Measurements from ENCODE around the gene GALNT3. TPM values are rescaled to one million over a fixed set of nuclear protein-coding genes. Genes with fewer than 3 reads are reported as not detected.

GALNT3 gene
- polyA plus RNA-seq, 3 donors: 5.5 to 8.3 (median 7.5) TPM

DNA sequence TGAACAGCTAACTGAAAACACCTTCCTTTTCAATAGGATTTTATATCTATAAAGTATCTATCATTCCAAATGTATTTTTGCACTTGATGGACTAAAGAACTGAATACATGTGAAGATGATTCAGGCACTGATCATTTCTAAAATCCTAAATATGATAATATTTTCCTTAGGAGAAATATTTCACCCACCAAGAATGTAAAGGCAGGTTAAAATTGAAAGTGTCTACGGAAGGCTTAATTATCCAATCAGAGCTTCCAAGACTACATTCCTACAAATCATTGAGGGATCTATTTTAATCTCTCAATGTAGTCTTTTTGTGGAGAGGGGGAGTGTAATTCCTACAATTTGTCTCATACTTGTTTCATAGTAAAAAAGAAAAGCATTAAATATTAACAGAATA lies 3.6 kb downstream of the GALNT3 start:
- intact Hi-C loops (cut with micrococcal nuclease): loop anchor here in 1 of 2 donors (5.0 kb wide), 1 partner anchor 82 kb away; no protein-coding TSS in a partner anchor
- no peaks in the 10 kb centered on the region for H4K20me1 ChIP-seq (ENCODE audit: insufficient read depth, low read length)
- H3K27me3 ChIP-seq (ENCODE audit: control insufficient read depth in 2 of 2, insufficient read depth in 2 of 2, low read length in 2 of 2): no peaks in the 10 kb centered on the region
- whole genome bisulfite sequencing (ENCODE audit: insufficient coverage): no CpG with 5 or more reads among the region's 1 CpG
- Mint-ChIP-seq H3K27ac (no peak overlapping the region), H3K9me3 (no peaks in the 10 kb centered on the region), H3K27me3 (ENCODE audit: low read depth in 3 of 3) (no peaks in the 10 kb centered on the region), H3K4me3 (no peak overlapping the region), H3K36me3 (peaks cover 10 to 18% of the 10 kb centered on the region in 2 donors), H3K4me1 (peaks cover 41% of the 10 kb centered on the region)
- TF ChIP-seq, protein P1, sequence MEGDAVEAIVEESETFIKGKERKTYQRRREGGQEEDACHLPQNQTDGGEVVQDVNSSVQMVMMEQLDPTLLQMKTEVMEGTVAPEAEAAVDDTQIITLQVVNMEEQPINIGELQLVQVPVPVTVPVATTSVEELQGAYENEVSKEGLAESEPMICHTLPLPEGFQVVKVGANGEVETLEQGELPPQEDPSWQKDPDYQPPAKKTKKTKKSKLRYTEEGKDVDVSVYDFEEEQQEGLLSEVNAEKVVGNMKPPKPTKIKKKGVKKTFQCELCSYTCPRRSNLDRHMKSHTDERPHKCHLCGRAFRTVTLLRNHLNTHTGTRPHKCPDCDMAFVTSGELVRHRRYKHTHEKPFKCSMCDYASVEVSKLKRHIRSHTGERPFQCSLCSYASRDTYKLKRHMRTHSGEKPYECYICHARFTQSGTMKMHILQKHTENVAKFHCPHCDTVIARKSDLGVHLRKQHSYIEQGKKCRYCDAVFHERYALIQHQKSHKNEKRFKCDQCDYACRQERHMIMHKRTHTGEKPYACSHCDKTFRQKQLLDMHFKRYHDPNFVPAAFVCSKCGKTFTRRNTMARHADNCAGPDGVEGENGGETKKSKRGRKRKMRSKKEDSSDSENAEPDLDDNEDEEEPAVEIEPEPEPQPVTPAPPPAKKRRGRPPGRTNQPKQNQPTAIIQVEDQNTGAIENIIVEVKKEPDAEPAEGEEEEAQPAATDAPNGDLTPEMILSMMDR (IDR thresholded peaks at IDR 0.05): no peak
- peaks cover 91% of the 10 kb centered on the region for H3K79me2 ChIP-seq (ENCODE audit: insufficient read depth, low read length)
- DNase-seq: no peak
- H3K4me2 ChIP-seq (replicated peaks; ENCODE audit: extremely low read depth, low read length, poor library complexity, severe bottlenecking): no peak overlapping the region
- H3K4me1 ChIP-seq (ENCODE audit: control insufficient read depth in 1 of 2, insufficient read depth in 2 of 2, low read length in 2 of 2): peaks cover 17 to 19% of the 10 kb centered on the region in 2 donors
- no peaks in the 10 kb centered on the region for H3K9me3 ChIP-seq (replicated peaks in 1 of 2; ENCODE audit: control insufficient read depth in 1 of 2, insufficient read depth in 1 of 2, low read length in 2 of 2)
- no peak overlapping the region for H2AFZ ChIP-seq (ENCODE audit: insufficient read depth, low read depth, low read length, poor library complexity, severe bottlenecking)
- no peak overlapping the region for H3K27ac ChIP-seq (ENCODE audit: low read depth in 1 of 2, low read length in 2 of 2)
- no peak overlapping the region for H3K9ac ChIP-seq (ENCODE audit: insufficient read depth, low read length, poor library complexity, severe bottlenecking)
- H3K4me3 ChIP-seq (replicated peaks in 1 of 3; ENCODE audit: low read depth in 2 of 3, low read length in 3 of 3): no peak overlapping the region
- H3K36me3 ChIP-seq (replicated peaks in 1 of 2; ENCODE audit: control insufficient read depth in 1 of 2, insufficient read depth in 2 of 2, low read length in 2 of 2): no peaks in the 10 kb centered on the region

DNA sequence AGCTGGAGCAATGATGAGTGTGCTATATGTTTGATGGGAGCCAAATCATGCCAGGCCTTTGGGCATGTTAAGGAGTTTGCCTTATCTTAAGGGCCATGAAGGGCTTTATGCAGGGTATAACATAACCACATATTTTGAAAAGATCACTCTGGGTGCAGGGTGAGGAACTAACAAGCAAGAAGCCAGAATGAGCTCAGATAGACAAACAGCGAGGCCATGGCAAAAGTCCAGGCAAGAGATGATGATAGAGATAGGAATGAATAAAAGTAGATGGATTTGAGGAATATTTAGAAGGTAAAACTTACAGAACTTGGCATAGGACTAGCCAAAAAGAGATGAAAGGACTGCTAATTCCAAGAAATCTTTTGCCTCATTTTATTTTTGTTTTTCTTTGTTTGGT lies 6.7 kb downstream of the GALNT3 start:
- Histone ChIP-seq H3K9me3 (replicated peaks in 1 of 2; ENCODE audit: control insufficient read depth in 1 of 2, insufficient read depth in 1 of 2, low read length in 2 of 2) (no peaks in the 10 kb centered on the region), H3K4me1 (ENCODE audit: control insufficient read depth in 1 of 2, insufficient read depth in 2 of 2, low read length in 2 of 2) (peaks cover 0 to 5% of the 10 kb centered on the region in 2 donors), H4K20me1 (ENCODE audit: insufficient read depth, low read length) (no peaks in the 10 kb centered on the region), H2AFZ (ENCODE audit: insufficient read depth, low read depth, low read length, poor library complexity, severe bottlenecking) (no peak overlapping the region), H3K4me3 (replicated peaks in 1 of 3; ENCODE audit: low read depth in 2 of 3, low read length in 3 of 3) (no peak overlapping the region), H3K79me2 (ENCODE audit: insufficient read depth, low read length) (peaks cover 95% of the 10 kb centered on the region), H3K27ac (ENCODE audit: low read depth in 1 of 2, low read length in 2 of 2) (no peak overlapping the region), H3K27me3 (ENCODE audit: control insufficient read depth in 2 of 2, insufficient read depth in 2 of 2, low read length in 2 of 2) (no peaks in the 10 kb centered on the region), H3K4me2 (replicated peaks; ENCODE audit: extremely low read depth, low read length, poor library complexity, severe bottlenecking) (no peak overlapping the region), H3K9ac (ENCODE audit: insufficient read depth, low read length, poor library complexity, severe bottlenecking) (no peak overlapping the region), H3K36me3 (replicated peaks in 1 of 2; ENCODE audit: control insufficient read depth in 1 of 2, insufficient read depth in 2 of 2, low read length in 2 of 2) (peaks cover 0 to 25% of the 10 kb centered on the region in 2 donors)
- intact Hi-C loops (cut with micrococcal nuclease): no loop called here
- peaks cover 26% of the 10 kb centered on the region for H3K4me1 Mint-ChIP-seq
- no peak overlapping the region for H3K4me3 Mint-ChIP-seq
- H3K27ac Mint-ChIP-seq: no peak overlapping the region
- no peaks in the 10 kb centered on the region for H3K9me3 Mint-ChIP-seq
- TF ChIP-seq, protein P1 (IDR thresholded peaks at IDR 0.05): no peak
- DNase-seq: no peak
- no peaks in the 10 kb centered on the region for H3K27me3 Mint-ChIP-seq (ENCODE audit: low read depth in 3 of 3)
- 78% methylated on average over 1 of the region's 1 CpG for WGBS (ENCODE audit: insufficient coverage)
- H3K36me3 Mint-ChIP-seq: peaks cover 24 to 35% of the 10 kb centered on the region in 2 donors
